HG03432 (cell line): ENCODE data around the gene FHL5.
"Not testable (repeated sequence)": the region's sequence is repeated elsewhere in the genome, so short reads cannot be mapped to it uniquely, and the experiment has no call there.

Experiments
- ATAC-seq: cut with Tn5 transposase; IDR thresholded peaks from one replicate; pipeline ENCODE4 v1.9.1; 2021; ENCODE audit warnings: mild to moderate bottlenecking, moderate library complexity; ENCODE audit not compliant: unreplicated experiment

Gene FHL5

DNA sequence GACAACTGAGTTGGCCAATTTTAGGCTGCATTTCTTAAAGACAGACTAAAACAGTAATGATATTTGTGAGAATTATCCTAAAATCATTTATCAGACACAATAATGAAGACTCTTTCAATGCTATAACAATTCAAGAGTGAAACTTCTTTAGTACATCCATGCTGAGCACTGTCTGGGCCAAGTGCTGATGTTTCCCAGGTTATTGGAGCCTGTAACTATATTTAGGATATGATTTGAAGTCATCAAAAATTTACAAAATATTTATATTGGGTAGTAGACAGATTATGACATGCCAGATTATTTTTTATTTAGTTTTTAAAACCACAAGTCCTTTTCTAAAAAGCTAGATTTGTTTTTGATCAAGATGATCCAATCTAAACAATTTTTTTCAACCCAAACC is 45.1 kb downstream of the FHL5 start:
- ATAC-seq, result no peak

DNA sequence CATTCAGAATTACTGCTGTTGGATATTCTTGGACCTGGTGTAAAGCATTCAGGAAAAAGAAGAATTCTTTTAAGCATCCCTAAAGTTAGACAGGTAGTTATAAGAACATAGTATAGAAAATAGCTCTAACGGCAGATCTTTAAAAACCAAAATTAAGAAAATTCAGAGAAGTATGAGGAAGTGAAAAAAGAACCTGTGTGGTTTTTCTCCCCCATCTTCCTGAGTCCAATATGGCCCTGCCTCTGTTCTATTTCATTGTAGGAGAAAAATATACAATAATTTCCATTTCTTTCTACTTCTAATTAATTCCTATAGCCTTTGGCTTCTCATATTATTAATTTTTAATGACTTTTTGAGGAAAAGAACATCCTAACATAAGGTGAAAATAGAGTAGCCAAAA is 47.1 kb downstream of the FHL5 start:
- peak; percentile 47 for ATAC-seq

DNA sequence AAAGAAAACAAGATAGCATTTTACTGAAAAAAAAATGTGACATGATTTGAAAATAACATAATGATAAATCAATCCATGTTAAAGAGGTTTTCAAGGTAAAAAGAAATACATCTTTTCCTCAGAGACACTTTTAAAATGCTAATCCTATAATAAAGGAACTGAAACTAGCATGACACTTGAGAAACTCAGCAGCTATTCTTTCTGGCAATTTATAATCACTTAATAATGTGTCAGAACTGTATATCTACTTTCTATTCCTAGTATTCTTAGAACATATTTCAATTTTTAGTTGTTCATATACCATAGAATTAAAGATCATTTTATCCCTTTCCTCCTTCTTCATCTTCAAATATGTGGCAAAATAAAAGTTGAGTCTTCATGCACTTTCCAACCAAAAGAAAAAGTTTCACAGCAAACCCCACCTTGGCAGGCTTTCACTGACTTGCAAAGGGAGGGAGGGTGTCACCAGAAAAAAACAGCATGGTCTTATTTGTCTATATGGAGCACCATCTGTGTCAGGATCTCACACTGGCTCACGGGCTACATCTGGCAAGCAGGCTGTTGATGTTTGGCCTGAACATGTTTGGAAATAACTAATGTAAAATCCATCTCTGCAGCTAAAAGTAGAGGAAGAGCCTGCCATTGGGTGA is 48.5 kb downstream of the FHL5 start:
- peak; percentile 86 for ATAC-seq

DNA sequence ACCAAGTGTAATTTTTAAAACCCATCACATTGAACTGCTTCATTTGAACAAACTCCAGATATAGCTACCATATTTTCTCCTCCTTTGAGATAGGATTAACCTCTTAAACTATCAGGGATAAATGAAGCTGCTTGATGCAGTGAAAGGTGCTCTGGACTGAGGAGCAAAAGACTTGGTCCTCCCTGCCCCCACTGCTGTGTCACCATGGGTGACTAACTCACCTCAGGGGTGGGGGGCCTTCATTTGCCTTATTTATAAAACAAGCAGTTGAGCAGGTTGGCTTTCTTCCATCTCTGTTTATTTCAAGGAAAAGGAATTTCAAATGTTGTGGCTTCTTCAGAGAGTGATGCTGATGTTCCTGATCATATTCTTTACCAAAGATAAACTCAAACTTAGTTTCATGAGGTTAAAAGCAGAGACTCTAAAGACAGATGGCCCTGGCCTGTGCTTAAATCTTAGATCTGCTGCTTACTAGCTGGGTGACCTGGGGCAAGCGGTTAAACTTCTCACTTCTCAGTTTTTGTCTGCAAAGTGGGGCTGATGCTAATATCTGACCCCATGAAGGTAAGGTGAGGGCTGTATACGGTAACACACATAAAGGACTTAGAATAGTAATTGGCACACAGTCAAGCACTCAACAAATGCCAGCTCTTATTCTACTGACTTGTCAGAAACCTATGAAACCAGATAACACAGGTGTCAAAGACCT is 50.5 kb downstream of the FHL5 start:
- ATAC-seq, result peak; percentile 38

DNA sequence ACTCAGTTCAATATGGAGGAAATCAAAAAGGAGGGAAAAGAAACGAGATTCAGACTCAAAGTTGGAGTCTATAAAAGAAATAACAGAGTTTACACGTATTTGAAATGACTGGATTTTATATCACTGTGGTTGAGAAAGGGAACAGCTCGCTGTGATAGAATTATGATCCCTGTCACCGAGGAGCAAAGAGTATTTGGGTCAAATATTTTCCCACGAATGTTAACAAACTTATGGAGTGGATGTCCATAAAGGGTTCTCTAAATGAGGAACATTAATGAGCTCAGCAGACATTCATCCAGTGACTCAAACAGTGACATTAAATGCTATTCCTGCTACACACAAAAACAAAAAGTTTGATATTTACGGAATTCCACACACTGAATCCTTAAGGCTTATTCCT is 57.9 kb downstream of the FHL5 start:
- no peak for ATAC-seq

DNA sequence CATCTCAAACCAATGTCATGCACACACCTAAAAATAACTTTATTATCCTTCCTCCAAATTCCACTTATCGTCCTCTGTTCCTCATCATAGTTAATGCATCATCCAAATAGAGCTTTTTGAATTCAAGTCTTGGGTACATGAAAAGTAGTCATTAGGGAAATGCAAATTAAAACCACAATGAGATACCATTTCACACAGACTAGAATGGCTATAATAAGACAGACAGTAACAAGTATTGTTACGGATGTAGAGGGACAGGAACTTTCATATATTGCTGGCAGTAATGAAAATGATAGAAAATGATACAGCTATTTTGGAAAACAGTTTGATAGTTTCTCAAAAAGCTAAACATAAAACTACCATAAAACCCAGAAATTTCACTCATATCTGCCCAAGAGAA is 59.1 kb downstream of the FHL5 start:
- no peak for ATAC-seq

DNA sequence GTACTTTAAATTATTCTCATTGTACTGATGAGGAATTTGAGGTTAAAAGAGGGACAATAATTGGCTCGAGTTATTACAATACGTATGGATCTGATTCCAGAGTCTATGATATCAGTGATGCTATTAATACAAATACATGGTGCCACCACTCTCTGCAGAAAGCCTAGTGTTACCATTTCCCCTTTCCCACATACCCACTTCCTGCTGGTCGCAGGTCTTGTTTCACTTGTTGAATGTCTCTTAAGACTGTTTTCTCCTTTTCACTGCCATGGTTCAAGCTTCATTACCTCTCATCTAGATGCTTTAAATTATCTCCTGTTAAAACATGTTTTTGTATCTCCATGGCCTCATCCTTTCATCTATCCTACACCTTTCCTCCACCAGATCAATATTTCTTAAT is 62.0 kb downstream of the FHL5 start:
- peak; percentile 52 for ATAC-seq

DNA sequence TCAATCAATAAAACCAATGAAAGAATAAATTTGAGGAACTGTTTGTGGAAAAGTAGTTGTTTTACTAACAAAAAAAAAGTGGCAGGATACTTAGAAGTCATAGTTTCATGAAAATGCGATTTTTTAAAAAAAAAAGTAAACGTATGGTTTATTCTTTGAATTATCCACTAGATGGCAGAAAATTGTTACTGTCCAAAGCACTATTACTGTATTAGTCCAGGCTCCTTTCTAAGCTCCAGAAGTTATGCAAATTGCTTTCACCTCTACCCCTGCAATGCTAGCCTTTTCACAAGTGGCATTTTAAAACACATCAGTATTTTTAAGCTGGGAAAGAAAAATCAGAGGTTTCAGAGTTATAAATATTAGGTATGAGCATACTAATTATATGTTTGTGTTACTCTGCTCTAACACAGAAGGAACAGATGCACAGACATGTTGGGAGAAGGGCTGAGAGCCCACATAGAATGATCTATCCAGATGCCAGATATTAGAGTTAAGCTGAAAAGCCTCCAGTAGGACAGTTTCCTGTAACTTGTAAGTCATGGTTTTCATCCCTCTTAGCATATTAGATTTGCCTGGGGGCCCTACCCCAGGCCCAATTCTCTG is 63.9 kb downstream of the FHL5 start:
- peak; percentile 94 for ATAC-seq

DNA sequence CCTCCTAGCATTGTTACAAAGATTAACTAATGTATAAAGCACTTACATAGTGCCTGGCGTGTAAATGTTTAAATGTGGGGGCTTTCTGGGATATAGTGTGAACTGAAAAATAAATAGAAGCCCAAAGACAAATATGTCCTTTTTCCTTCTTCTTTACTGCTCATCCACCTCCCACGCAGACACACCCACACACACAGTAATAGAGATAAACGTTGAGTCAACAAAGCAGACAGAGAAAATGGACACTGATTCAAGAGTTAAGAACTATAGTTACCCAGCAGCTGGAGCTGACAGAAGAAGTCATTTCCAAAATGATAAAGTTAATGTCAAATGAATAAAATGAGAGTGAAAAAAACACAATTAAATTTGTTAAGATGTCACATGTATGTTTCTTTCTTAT is 68.3 kb downstream of the FHL5 start:
- no peak for ATAC-seq

DNA sequence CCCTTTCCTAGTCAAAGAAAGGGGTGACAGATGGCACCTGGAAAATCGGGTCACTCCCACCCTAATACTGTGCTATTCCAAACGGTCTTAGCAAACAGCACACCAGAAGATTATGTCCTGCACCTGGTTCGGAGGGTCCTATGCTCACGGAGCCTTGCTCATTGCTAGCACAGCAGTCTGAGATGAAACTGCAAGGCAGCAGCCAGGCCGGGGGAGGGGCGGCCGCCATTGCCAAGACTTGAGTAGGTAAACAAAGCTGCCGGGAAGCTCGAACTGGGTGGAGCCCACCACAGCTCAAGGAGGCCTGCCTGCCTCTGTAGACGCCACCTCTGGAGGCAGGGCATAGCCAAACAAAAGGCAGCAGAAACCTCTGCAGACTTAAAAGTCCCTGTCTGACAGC is 75.1 kb downstream of the FHL5 start:
- ATAC-seq, result not testable (repeated sequence)

DNA sequence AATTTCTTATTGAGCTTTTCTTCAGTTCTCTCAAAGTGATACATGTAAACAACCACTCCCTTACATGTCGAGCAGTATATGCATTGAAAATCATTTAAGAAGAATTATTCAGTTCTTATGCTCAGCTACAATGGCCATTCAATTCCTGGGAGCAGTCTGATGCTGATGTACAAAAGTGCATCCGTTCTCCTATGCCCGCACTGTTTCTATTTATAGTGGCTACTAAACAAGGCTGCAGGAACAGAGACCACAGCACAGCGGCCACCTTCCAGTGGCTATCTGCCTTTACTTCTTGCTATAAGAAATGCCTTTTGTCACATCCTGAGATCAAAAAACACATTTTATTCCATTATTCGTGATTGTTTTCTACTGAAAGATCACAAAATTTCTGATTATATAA is 82.2 kb downstream of the FHL5 start:
- no peak for ATAC-seq

DNA sequence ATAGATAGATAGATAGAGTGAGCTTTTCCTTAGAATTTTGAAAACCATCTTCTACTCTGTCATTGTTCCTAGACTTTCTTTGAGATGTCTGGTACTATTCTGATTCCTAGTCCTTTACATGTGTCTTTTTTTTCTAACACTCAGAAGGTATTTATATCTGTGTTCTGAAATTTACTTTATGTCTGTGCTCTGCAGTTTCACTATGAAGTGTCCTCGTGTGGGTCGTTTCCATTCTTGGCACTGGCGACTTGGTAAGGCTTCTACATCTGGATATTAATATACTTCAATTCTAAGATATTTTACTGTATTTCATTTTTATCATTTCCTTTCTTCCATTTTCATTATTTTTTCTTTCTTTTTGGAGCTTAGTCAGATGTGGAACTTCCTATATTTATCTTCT is 87.0 kb downstream of the FHL5 start:
- ATAC-seq, result peak; percentile 85

DNA sequence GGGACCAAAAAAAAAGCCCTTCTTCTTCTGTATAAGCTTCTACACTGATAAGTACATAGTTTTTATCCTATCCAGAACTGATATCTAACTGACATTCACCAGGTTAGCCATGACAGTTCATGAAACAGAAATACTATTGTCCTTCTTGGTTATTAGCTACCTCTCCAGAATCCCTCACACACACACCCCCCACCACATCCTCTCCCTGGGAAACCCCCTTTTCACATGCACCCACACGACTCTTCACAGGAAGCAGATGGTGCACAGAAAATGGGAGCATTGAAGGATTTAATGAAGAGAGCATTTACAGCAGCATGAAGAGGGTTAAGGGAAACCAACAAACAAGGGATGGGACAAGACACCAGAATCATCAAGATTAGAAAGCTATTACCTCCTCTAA is 88.9 kb downstream of the FHL5 start:
- ATAC-seq, result peak; percentile 80

DNA sequence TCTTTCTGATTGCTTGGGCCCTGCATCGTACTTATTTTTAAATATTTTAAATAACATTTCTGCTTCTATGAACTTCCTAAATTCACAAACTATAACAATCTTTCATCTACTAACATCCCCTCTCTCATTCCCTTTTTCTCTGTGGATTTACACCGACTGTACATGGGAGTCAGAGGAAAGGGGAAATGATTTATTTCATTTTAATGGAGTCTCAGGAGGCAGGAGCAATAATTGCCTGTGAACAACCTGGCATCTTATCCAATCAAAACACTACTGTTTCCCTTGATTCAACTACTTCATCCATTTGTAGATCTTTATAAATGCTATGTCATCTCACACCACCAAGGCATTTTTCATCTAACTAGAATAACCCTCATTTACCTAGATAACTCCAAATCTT is 89.6 kb downstream of the FHL5 start:
- no peak for ATAC-seq

DNA sequence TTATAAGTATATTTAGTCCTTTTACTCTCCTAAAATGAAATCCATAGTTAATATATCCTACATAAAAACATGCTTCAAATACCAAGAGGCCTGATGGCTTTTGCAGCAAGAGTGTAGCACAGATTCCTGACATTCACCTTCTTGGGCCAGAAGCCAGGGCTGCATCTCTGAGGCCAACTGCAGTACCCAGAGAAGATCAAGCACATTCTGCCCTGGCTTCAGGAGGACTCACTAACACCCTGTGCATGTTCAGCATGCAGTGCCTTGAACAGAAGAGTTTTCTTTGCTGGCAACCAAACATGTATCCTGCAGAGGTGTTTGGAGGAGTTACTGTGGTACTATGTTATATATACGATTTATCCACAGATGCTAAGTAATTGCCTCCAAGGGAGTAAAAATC is 90.3 kb downstream of the FHL5 start:
- ATAC-seq, result no peak

DNA sequence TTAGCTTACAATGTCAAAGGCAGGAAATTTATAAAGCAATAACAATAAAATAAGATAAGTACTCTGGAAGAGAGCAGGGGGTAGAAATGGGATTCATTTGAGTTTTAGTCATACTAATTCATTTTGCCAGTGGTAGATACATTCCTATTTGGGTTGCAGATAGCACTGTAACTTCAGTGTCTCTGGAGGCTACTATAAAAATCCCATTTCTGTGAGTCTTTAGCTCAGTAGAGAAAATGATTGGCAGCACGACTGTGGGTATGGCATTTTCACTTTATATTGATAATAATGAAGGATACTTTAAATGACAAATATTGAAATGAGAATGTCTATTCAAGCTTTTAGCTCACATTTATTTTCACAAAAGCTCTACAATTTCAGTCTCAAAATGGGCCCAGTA is 93.6 kb downstream of the FHL5 start:
- no peak for ATAC-seq

DNA sequence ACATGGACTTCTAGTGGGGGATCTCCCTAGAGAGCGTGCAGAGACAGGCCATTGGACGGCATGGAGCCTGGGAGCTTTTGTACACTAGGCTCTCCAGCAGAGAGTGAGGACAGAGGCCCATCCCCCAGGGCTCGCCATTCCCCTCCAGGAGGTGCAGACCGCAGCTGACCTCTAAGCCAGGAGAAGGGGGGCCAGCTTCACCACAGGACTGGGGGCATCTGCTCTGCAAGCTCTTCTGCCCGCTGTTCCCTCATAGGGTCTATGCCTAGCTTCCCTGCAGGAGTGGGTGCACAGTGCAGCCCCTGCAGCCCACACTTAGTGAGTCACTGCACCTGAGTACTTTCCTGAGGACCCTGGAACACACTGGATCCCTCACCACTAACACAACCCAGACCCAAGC is 94.4 kb downstream of the FHL5 start:
- no peak for ATAC-seq

DNA sequence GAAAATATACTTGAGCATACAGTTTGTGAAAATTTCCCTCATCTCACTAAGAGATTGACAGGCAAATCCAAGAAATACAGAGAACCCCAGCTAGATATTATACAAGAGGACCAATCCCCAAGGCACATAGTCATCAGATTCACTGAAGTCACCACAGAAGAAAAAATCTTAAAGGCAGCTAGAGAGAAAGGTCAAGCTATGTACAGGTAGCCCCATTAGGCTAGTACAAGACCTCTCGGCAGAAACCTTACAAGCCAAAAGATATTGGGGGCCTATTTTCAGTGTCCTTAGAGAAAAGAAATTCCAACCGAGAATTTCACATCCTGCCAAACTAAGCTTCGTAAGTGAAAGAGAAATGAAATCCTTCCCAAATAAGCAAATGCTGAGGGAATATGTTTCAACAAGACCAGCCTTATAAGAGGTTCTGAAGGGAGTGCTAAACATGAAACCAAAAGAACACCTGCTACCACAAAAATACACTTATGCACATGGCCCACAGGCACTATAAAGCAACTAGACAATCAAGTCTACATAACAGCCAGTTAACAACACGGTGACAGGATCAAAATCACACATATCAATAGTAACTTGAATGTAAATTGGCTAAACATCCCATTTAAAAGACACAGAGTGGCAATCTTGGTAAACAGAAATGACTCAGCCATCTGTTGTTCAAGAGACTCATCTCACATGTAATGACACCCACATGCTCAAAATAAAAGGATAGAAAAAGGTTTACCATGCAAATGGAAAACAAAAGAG is 96.3 kb downstream of the FHL5 start:
- peak; percentile 84 for ATAC-seq
